HUDEP-2 (cell line): ENCODE measurements around the gene DLEC1.
"Not testable (repeated sequence)": the region's sequence is repeated elsewhere in the genome, so short reads cannot be mapped to it uniquely, and the experiment has no call there.

Experiments
- DNase-seq, 76 experiments: peaks; one replicate each; lab custom pipeline; 2025; ENCODE audit not compliant: unreplicated experiment in 76 of 76; lab: John Stamatoyannopoulos, UW

The DLEC1 gene

DNA sequence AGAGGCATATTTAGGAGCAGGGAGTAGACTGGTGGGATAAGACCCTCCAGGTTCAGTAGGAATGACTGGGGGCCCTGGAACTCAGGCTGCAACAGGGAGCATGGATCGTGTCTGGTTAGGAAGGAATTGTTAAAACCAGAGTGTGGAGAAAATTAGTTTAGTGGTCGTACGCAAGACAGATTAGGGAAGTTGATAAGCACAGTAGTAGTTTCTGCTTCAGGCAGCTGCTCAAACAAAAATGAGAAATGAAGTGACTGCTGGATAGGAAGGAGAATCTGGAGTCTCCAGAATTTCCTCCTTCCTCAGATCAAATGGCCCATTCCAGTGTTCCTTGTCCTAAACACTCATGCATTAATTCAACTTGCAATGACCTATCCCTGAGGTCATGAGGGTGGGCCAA is 110.7 kb downstream of the DLEC1 start:
- peak in 5 of 76 experiments; percentile 11 to 48 (median 22) for DNase-seq

DNA sequence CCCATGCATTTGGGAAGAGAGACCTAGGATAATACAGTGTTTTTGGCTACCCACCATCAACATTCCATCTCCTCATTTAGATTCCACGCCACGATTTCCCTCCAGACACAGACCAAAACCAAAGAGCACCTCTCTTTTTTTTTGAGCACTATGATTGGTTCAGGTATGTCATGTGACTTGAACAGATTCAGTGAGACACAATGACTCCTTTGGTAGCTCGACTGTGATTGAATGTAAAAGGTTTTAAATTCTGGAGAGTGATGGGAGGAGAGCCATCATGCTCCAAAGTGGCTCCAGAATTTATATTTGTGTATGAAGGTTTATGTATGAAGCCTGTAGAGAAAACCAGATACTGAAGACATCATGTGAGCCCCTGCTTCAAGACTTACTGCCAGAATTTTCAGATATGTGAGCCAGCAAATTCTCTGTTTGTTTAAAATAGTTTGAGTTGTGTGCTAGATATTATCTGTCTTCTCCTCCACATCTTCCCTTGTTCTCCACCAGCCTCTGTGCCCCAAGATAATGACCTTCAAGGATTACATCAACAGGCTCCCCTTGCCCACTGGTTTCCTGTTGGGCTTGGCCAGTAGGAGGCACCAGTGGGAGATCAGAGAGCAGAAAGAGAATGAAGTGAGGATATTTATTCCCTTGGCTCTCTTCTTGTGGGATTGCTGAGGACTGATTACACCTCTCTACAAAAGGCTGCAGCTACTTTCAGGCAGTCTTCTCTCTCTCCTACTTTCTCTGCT is 111.9 kb downstream of the DLEC1 start:
- peak in 9 of 76 experiments; percentile 4 to 26 (median 17) for DNase-seq

DNA sequence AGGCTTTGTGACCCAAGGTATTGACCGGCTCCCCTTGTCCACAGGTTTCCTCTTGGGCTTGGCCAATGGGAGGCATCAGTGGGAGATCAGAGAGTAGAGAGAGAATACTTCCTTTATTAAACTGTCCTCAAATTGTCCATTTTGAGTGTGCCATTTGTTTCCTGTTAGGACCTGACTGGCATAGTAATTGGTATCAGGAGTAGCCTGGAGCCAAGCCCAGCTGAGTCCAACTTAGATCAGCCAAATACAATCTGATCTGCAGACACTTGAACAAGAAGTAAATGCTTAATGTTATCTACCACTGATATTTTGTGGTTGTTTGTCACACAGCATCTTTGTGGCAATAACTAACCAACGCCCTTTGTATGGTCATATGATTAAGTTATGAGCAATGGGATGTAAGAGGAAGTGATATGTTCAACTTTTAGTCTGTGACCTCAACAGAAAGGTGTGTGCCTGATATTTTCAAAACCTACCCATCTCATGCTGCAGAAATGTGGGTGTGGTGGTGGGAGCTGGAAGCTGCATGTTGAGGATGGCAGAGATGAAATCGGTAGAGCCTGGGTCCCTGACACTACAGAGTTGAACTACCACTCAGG is 112.8 kb downstream of the DLEC1 start:
- peak in 17 of 76 experiments; percentile 3 to 50 (median 39) for DNase-seq

DNA sequence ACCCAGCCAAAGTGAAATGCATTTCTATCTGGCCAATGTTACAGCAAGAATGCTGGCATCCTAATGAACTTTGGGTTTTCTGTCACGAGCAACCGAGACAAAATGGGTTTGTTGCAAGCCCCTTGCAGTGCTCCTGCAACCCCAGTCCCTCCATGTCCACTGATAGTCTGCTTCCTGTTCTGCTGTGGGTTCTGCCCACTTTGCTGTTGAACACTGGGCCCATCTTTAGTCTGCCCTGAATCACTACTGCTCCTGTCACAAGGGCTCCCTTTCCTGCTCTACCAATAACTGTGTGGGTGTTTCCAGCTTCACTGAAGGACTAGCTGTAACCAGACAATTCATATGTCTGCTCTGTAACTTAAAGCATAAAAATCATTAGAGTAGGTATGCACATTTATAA is 113.6 kb downstream of the DLEC1 start:
- DNase-seq = no peak

DNA sequence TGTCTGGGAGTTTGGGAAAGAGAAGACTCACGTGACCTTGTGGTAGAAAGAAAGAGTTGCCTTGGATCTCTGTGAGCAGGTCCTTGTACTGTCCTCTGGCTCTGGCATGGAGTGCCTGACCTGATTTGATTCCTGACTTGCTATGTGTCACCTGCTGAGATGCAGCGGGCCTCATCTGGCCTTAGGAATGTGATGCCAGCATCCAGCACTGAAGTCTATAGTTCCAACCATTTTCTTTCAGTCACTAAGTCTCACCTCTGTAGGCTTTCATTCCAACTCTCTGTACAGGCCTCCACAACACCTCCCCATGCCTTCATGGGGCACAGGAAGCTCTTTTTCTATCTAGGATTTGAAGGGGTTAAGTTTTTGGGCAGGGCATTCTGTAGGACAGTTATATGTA is 114.2 kb downstream of the DLEC1 start:
- no peak for DNase-seq

DNA sequence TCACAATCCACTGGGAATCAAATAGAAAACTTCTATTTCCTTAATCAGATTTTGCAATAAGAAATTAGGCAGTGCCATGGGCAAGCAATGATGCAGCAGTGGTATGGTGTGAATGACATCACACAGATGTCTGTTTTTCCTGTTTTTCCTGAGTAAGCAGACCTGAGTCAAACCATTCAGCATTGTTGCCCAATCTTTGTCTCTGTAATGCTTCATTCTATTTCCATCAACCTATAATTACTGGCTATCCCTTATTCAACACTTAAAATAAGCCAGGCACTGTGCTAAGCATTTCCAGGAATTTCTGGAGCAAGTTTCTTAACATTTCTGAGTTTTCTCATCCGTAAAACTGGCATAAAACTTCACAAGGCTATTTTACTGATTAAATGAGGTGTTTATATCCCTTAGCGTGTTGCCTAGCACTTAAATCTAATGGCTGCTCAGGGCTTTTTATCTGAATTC is 115.1 kb downstream of the DLEC1 start:
- no peak for DNase-seq

DNA sequence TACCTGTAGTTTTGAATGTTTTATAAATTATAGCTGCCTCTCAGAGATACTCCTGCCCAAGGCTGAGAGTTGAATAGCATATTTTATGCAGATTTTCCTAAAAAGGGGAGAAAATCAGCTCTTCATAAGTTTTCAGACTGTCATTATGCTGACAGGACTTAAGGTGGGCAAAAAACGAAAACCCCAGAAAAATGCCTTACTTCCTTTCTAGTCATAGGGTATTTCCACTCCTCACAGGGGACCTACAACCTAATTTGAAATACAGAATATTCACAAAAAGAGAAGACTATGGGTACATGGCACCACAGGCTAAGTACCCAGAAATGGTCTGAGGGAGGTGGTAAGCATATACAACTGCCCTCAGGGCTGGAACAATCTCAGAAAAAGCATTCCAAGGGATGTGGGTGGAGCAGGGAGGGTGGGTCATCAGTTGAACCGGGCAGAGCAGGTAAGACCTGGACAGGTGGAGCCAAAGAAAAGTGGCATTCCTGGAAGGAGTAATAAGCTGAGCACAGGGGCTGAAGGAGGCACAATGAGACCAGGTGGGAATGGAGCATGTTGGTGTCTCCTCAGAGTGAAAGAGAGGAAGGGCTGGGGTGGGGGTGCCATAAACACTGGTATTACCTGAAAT is 115.7 kb downstream of the DLEC1 start:
- DNase-seq = no peak

DNA sequence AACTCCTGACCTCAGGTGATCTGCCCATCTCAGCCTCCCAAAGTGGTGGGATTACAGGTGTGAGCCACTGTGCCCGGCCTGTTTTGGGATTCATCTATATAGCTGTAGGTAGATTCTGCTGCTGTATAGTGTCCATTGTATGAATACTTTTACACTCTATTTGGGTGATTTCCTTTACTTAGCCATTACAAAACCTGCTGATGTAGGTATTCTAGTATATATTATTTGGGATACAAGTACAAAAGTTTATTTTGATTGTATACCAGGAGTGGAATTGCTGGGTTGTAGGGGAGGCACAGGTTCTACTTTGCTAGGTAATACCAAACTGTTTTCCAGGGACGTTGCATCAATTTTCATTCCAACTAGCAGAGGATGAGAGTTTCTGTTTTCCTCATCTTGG is 116.8 kb downstream of the DLEC1 start:
- DNase-seq = no peak

DNA sequence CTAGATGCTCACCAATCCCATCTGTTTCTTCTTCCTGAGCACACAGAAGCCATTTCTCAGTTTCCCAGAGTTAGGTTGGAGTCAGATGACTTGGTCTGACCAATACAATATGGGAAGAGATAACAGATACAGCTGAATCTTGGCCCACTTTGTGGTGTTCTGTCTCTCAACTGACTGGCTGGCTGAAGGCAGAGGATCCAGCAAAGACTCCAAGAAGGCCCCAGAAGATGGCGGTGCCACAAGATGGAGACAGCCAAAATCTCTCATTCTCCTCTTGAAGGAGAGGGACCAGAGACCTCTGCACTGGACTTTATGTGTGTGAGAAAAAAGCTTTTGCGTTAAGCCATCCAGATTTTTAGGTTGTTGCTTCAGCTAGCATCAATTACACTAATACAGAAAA is 118.1 kb downstream of the DLEC1 start:
- no peak for DNase-seq

DNA sequence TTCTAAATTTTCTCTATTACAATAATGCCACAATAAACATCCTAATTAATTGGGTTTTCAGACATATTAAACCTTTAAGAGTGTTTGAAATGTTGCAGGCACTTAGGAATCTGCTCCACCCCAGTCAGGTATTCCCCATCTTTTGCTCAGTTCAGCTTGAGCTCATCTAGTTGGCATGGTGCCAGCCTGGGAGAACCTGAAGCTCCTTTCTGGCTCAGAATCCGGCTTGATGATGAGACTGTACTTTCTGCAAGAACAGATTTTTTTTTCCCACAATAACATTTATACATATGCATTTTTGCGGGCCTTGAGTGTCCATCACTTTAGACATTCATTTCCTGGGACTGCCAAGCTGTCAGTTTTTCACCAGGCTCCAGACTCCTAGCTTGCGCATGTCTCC is 118.6 kb downstream of the DLEC1 start:
- no peak for DNase-seq

DNA sequence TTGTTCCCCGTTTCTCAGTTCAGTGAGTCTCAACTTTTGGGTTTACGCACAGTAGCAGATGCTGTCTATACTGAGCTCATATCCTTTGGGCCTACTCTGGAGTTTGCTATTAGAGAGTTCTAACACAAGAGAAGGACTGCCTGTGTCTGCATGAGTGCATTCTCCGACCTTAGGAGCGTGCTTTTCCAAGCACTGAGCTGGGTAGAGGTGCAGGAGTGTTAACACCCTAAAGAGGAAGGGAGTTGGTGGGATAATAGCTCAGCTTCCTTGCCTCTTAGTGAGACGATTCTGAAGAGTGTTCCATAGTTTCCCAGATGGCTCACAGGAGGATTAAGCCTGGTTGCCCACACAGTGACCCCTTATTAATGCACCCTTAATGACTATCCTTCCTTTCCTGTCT is 119.5 kb downstream of the DLEC1 start:
- no peak for DNase-seq

DNA sequence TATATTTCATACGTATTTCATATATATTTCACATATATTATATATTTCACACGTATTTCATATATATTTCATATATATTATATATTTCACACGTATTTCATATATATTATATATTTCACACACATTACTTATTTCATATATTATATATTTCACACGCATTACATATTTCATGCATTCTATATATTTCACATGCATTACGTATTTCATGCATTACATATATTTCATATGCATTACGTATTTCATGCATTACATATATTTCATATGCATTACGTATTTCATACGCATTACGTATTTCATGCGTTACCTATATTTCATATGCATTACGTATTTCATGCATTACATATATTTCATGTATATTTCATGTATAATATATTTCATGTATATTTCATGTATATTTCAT is 121.7 kb downstream of the DLEC1 start:
- not testable (repeated sequence) for DNase-seq

DNA sequence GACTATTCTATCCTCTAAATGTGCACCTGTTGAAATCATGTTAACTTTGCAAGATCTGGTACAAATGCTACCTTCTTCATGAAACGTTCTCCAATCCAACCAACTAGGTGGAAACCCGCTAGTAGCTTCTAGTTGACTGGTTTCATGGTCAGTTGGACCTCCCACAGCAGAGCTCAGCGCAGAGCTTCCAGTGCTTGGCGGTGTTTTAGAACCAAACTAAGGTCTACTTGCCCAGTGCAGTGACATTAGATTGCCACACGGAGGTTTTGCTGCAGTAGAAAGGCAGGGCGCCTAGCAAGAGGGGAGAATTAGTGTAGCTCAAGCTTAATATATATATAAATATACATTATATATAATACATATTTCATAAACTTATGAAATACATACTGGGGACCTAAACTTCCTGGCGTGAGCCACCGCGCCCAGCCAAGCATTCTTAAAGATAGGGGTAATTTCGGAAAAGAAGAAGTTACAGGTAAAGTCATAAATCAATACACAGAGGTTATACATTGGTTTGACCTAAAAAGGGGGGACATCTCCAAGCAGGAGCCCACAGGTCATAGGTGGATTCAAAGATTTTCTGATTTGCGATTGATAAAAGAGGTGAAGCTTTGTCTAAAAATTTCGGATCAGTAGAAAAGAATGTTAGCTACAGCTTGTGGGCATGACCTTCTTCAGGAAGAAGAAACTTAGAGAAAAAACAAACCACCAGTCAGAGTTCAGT is 124.3 kb downstream of the DLEC1 start:
- DNase-seq = peak in 20 of 76 experiments; percentile 4 to 55 (median 23)

DNA sequence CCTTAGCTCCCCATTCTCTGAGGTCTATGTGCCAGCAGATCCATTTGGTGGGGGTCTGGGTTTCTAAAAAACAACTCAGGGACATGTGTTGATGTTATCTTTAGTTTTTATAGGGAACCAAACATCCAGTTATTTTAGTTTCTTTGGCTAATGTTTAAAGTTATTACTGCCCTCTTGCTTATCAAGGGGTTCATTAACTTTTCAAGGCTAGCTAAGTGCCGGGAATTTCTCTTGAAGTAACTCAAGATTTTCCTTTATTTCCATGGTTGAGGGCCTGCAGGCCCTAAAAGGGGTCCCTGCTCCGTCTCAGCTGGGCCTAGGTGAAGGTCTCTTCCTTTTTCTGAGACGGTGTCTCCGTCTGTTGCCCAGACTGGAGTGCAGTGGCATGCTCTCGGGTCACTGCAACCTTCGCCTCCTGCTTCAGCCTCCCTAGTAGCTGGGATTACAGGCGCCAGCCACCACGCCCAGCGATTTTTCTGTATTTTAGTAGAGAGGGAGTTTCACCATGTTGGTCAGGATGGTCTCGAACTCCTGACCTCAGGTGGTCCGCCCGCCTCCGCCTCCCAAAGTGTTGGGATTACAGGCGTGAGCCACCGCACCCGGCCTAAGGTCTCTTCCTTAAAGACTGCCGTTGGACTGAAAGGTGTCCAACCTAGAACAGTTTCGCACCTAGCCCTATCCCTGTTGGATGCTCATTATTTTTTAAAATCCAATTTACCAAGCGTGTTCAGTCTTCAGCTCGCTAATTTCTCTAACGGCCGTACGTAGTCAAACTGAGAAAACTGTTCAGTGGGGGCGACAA is 125.0 kb downstream of the DLEC1 start:
- peak in 1 of 76 experiments; percentile 28 for DNase-seq

DNA sequence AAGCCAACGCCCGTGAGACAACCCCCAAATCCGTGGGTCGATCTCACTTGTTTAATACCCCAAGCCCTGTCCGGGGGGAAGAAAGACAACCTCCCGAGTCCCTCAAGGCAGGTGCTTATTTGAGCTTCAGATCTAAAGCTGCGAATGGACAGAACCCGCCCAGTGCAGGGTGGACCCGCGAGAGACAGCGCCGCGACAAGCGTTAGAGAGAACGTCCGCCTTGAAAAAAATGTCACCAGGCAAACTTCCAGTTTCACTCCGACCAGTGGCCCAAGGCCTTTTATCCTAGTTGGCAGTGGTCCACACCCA is 125.6 kb downstream of the DLEC1 start:
- peak in 2 of 76 experiments; percentile 30 to 73 for DNase-seq

DNA sequence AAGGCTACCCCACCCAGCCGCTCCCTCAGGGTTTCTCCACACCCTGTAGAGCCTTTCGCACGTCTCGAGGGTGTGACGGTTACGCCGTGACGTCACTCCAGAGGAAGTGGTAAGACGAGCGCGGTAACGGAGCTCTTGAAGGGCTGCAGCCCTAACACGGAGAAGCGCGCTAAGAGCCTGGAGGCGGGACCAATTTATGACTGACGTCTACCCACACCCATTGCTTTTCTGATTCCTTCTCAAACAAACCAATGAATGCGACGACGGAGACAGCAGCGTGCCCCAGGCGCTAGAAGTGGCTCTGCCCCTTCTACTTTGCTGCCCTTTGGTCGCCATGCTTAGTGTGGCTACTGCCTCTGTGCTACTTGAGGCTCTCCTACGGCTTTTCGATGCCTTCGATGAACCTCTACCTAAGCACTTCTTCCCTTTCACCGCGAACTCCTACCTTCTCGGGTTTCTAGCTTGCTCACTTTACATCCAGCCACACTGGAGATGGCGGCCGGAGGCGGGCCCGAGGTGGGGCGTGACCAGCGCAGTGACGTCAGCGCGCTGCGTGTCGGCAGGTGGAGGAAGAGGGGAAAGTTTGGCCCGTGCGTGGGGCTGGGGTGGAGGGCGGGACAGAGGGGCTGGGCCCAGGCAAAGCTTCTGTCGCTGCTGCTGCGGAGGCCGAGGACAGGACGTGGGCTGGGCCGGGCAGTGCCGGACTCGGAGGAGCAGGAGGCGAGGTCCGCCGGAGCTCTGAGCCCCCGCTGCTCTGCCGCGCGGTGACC is 126.1 kb downstream of the DLEC1 start, which contains the start of gene OXSR1:
Gene OXSR1 (plus strand): TSS at position 586 of the 770 bp plus-strand sequence. CDS start 340 bp downstream, outside the sequence.
- DNase-seq = peak; percentile 47 to 100 (median 99)

DNA sequence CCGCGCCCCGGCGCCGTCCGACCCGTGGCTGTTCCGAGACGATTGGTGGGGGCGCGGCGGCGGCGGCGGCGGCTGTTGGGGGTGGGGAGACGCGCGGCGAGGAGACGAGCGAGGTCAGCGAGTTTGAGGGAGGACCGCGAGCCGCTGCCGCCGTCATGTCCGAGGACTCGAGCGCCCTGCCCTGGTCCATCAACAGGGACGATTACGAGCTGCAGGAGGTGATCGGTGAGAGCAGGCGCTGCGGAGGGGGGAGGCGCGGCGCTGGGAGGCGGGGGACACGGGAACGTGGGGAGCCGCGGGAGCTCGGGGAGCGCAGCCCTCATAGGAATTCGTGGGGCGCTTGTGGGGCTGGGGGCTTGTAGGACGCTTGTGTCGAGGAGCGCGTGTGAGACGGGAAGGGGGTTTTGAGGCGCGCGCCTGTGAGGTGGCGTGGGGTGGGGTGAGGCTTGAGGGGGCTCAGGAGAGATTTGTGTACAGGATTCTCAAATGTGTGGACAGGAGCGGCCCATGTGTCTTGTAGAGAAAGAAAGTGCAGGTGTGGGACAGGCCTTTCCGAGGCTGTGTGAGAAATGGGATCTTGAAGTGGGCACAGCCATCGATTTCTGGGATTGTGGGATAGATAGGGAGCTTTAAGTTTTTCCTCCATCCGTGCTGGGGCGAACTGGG is 126.8 kb downstream of the DLEC1 start:
- peak in 18 of 76 experiments; percentile 6 to 67 (median 50) for DNase-seq

DNA sequence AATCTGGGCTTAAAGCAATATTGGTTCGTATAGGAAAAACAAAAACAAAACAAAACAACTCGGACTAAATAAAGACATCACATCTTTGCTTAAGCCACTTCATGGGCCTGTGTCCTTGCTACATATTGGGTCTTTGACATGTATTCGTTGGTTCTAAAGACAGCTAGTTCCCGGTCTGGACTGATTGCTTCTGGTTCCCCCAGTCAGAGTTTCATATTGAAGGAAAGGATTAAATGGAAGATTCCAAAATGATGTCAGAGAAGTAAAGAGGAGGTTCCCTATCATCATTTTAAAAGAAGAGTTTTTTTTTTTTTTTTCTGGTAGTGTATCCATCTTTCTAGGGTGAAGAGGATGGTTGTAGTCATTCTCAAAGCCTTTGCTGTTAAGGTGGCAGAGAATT is 128.6 kb downstream of the DLEC1 start:
- DNase-seq = no peak
